Cardiac fibroblast (primary cell): Measurements from ENCODE around the gene PRCD.

Source experiments
- DNase-seq, 2 donors: peaks; one replicate each; pipeline versions ENCODE4 v3.0.0 to v3.0.0-alpha.2; 2010; ENCODE audit warnings: low read depth in 2 of 2
- H3K4me3 ChIP-seq, 2 donors: replicated peaks in 1 of 2; 1 replicate in 1 of 2; 2 replicates in 1 of 2; pipeline ENCODE4 v1.5.1; 2011; ENCODE audit warnings: low read depth in 2 of 2, low read length in 2 of 2, mild to moderate bottlenecking in 2 of 2, moderate library complexity in 1 of 2
- CTCF ChIP-seq: IDR thresholded peaks from one replicate; pipeline ENCODE4 v1.5.1; 2011; ENCODE audit warnings: low read depth, mild to moderate bottlenecking, low read length, inconsistent platforms

PRCD gene

GRCh38 chr17:76549215-76549518 lies 9.3 kb downstream of the PRCD start:
- no peak for TF ChIP-seq CTCF
- DNase-seq = no peak
- no peak overlapping the region for H3K4me3 ChIP-seq

- DNase-seq = no peak
- H3K4me3 ChIP-seq = no peak overlapping the region
- TF ChIP-seq CTCF = no peak
These were observed 9.7 kb downstream of the PRCD start for GRCh38 chr17:76549539-76549938.

GRCh38 chr17:76550712-76551615 lies 11.1 kb downstream of the PRCD start:
- no peak for TF ChIP-seq CTCF
- DNase-seq = peak; percentile 68 to 76
- H3K4me3 ChIP-seq = no peak overlapping the region

- H3K4me3 ChIP-seq = no peak overlapping the region
- no peak for DNase-seq
- no peak for TF ChIP-seq CTCF
These were observed 11.8 kb downstream of the PRCD start for GRCh38 chr17:76551685-76552084.

- H3K4me3 ChIP-seq = no peak overlapping the region
- DNase-seq = no peak
- no peak for TF ChIP-seq CTCF
These were observed 13.5 kb downstream of the PRCD start for GRCh38 chr17:76553178-76553908.

- TF ChIP-seq CTCF = no peak
- DNase-seq = no peak
- no peak overlapping the region for H3K4me3 ChIP-seq
These were observed 14.3 kb downstream of the PRCD start for GRCh38 chr17:76554131-76554530.
